ENCODE results near the gene RPL39L.
"Not testable (repeated sequence)": the region's sequence is repeated elsewhere in the genome, so short reads cannot be mapped to it uniquely, and the experiment has no call there.

RPL39L gene

DNA sequence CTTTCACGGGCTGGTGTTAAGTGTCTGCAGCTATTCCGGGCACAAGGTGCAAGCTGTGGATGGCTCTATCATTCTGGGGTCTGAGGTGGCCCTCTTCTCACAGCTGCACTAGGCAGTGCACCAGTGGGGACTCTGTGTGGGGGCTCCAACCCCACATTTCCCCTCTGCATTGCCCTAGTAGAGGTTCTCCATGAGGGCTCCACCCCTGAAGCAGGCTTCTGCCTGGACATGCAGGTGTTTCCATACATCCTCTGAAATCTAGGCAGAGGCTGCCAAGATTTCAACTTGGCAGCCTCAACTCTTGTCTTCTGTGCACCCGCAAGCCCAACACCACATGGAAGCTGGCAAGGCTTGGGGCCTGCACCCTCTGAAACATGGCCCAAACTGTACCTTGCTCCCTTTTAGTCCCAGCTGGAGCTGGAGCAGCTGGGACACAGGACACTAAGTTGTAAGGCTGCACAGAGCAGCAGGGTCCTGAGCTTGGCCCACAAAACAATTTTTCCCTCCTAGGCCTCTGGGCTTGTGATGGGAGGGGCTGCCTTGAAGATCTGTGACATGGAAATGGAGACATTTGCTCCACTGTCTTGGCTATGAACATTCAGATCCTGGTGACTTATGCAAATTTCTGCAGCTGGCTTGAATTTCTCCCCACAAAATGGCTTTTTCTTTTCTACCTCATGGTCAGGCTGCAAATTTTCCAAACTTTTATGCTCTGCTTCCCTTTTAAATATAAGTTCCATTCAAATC, 6.0 kb upstream of the RPL39L start:
- peaks cover 0 to 9% (median 3%) of the 10 kb centered on the region in 5 donors for H3K9me3 ChIP-seq (ENCODE audit: control insufficient read depth in 5 of 5, low read length in 5 of 5)
- no peak overlapping the region for H3K27ac ChIP-seq (ENCODE audit: low read depth, low read length)
- H3K4me3 ChIP-seq (ENCODE audit: low read depth in 1 of 5, low read length in 5 of 5): no peak overlapping the region
- H3K4me1 ChIP-seq (ENCODE audit: control insufficient read depth in 5 of 5, insufficient read depth in 5 of 5, low read length in 5 of 5): no peaks in the 10 kb centered on the region
- H3K36me3 ChIP-seq (ENCODE audit: control insufficient read depth in 5 of 5, insufficient read depth in 5 of 5, low read length in 5 of 5): no peaks in the 10 kb centered on the region
- no peak overlapping the region for H3K9ac ChIP-seq (ENCODE audit: low read length in 5 of 5)
- H3K27me3 ChIP-seq (ENCODE audit: control insufficient read depth in 5 of 5, insufficient read depth in 4 of 5, low read length in 5 of 5): no peaks in the 10 kb centered on the region

DNA sequence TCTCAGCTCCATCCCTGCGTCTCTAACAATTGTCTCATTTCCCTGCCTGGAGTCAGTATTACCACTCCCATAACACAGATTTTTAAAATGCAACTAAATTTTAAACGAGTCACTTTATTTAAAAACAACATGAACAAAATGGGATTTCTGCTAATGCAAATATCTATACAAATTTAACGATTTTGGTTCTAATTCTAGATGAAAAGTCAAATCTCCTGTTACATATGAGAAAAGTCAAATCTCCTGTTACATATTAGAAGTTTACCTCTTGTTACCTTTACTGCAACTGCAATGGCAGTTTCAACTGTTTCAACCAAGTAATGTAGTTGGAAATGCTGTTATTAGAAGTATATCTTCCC, 578 bp upstream of the RPL39L start:
- Histone ChIP-seq H3K36me3 (ENCODE audit: control insufficient read depth in 5 of 5, insufficient read depth in 5 of 5, low read length in 5 of 5) (no peaks in the 10 kb centered on the region), H3K27ac (ENCODE audit: low read depth, low read length) (no peak overlapping the region), H3K9me3 (ENCODE audit: control insufficient read depth in 5 of 5, low read length in 5 of 5) (peaks cover 0 to 2% (median under 1%) of the 10 kb centered on the region in 5 donors), H3K27me3 (ENCODE audit: control insufficient read depth in 5 of 5, insufficient read depth in 4 of 5, low read length in 5 of 5) (no peaks in the 10 kb centered on the region), H3K4me1 (ENCODE audit: control insufficient read depth in 5 of 5, insufficient read depth in 5 of 5, low read length in 5 of 5) (peaks cover 0 to 12% (median 11%) of the 10 kb centered on the region in 5 donors), H3K4me3 (ENCODE audit: low read depth in 1 of 5, low read length in 5 of 5) (peak overlapping the region in 4 of 5 donors; percentile 72 to 83 (median 80)), H3K9ac (ENCODE audit: low read length in 5 of 5) (peak overlapping the region in 3 of 5 donors; percentile 55 to 69 (median 64))

DNA sequence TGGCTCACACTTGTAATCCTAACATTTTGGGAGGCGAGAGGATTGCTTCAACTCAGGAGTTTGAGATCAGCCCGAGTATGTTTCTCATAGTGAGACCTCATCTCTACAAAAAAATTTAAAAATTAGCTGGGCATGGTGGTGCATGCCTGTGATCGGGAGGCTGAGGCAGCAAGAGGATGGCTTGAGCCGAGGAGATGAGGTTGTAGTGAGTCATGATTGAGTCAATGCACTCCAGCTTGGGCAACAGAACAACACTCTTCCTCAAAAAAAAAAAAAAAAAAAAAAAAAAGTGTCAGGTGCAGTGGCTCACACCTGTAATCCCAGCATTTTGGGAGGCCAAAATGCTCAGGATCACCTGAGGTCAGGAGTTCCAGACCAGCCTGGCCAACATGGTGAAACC, 2.4 kb downstream of the RPL39L start:
- peaks cover 0 to 12% (median 11%) of the 10 kb centered on the region in 5 donors for H3K4me1 ChIP-seq (ENCODE audit: control insufficient read depth in 5 of 5, insufficient read depth in 5 of 5, low read length in 5 of 5)
- H3K27ac ChIP-seq (ENCODE audit: low read depth, low read length): no peak overlapping the region
- H3K9me3 ChIP-seq (ENCODE audit: control insufficient read depth in 5 of 5, low read length in 5 of 5): no peaks in the 10 kb centered on the region
- H3K9ac ChIP-seq (ENCODE audit: low read length in 5 of 5): no peak overlapping the region
- no peaks in the 10 kb centered on the region for H3K27me3 ChIP-seq (ENCODE audit: control insufficient read depth in 5 of 5, insufficient read depth in 4 of 5, low read length in 5 of 5)
- H3K36me3 ChIP-seq (ENCODE audit: control insufficient read depth in 5 of 5, insufficient read depth in 5 of 5, low read length in 5 of 5): no peaks in the 10 kb centered on the region
- H3K4me3 ChIP-seq (ENCODE audit: low read depth in 1 of 5, low read length in 5 of 5): no peak overlapping the region

DNA sequence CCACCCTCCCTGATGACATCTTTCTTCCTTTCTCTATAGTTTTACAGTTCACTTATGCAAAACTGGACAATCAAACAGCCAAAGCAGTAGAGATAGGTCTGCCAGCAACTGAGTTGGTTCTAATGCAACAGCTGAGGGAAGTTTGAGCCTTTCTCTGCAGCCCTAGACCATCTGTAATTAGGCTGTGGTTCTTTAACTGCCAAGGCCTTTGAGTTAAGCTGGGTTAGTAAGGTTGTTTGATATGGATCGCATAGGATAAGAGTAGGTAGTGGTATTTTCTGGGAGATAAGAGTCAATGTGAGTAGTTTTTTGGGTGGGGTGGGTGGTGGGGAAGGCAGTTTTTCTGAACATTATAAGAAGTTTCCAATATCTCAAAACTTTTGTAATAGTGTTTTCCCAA, 3.0 kb downstream of the RPL39L start:
- no peaks in the 10 kb centered on the region for H3K36me3 ChIP-seq (ENCODE audit: control insufficient read depth in 5 of 5, insufficient read depth in 5 of 5, low read length in 5 of 5)
- H3K9me3 ChIP-seq (ENCODE audit: control insufficient read depth in 5 of 5, low read length in 5 of 5): no peaks in the 10 kb centered on the region
- H3K27ac ChIP-seq (ENCODE audit: low read depth, low read length): no peak overlapping the region
- no peaks in the 10 kb centered on the region for H3K27me3 ChIP-seq (ENCODE audit: control insufficient read depth in 5 of 5, insufficient read depth in 4 of 5, low read length in 5 of 5)
- H3K9ac ChIP-seq (ENCODE audit: low read length in 5 of 5): no peak overlapping the region
- H3K4me1 ChIP-seq (ENCODE audit: control insufficient read depth in 5 of 5, insufficient read depth in 5 of 5, low read length in 5 of 5): peaks cover 0 to 12% (median 11%) of the 10 kb centered on the region in 5 donors
- H3K4me3 ChIP-seq (ENCODE audit: low read depth in 1 of 5, low read length in 5 of 5): no peak overlapping the region

DNA sequence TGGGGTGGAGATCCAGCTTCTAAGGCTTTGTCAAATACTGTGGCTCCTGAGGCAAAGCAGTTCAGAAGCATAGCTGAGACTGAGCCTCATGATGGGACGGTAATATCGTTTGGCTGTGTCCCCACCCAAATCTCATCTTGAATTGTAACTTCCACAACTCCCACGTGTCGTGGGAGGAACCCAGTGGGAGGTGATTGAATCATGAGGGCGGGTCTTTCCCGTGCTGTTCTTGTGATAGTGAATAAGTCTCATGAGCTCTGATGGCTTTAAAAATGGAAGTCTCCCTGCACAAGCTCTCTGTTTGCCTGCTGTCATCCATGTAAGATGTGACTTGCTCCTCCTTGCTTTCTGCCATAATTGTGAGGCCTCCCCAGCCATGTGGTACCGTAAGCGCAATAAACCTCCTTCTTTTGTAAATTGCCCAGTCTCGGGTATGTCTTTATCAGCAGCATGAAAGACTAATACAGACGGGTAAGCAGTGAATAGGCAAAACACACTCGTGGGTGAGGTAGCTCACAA, 4.1 kb downstream of the RPL39L start:
- H3K9ac ChIP-seq (ENCODE audit: low read length in 5 of 5); H3K27ac ChIP-seq (ENCODE audit: low read depth, low read length); H3K4me3 ChIP-seq (ENCODE audit: low read depth in 1 of 5, low read length in 5 of 5); H3K9me3 ChIP-seq (ENCODE audit: control insufficient read depth in 5 of 5, low read length in 5 of 5); H3K27me3 ChIP-seq (ENCODE audit: control insufficient read depth in 5 of 5, insufficient read depth in 4 of 5, low read length in 5 of 5); H3K36me3 ChIP-seq (ENCODE audit: control insufficient read depth in 5 of 5, insufficient read depth in 5 of 5, low read length in 5 of 5): not testable (repeated sequence)
- H3K4me1 ChIP-seq (ENCODE audit: control insufficient read depth in 5 of 5, insufficient read depth in 5 of 5, low read length in 5 of 5): peaks cover 0 to 12% (median 11%) of the 10 kb centered on the region in 5 donors

DNA sequence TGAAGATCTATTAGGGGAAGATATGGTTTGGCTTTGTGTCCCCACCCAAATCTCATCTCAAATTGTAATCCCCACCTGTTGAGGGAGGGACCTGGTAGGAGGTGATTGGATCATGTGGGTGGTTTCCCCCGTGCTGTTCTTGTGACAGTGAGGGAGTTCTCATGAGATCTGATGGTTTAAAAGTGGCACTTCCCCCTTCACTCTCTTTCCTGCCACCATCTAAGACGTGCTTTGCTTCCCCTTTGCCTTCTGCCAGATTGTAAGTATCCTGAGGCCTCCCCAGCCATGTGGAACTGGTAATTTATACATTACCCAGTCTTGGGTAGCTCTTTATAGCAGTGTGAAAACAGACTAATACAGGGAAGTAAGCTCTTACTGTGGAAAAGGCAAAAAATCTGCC, 6.1 kb downstream of the RPL39L start:
- H3K27ac ChIP-seq (ENCODE audit: low read depth, low read length); H3K4me1 ChIP-seq (ENCODE audit: control insufficient read depth in 5 of 5, insufficient read depth in 5 of 5, low read length in 5 of 5); H3K9me3 ChIP-seq (ENCODE audit: control insufficient read depth in 5 of 5, low read length in 5 of 5); H3K27me3 ChIP-seq (ENCODE audit: control insufficient read depth in 5 of 5, insufficient read depth in 4 of 5, low read length in 5 of 5); H3K4me3 ChIP-seq (ENCODE audit: low read depth in 1 of 5, low read length in 5 of 5); H3K36me3 ChIP-seq (ENCODE audit: control insufficient read depth in 5 of 5, insufficient read depth in 5 of 5, low read length in 5 of 5); H3K9ac ChIP-seq (ENCODE audit: low read length in 5 of 5): not testable (repeated sequence)

DNA sequence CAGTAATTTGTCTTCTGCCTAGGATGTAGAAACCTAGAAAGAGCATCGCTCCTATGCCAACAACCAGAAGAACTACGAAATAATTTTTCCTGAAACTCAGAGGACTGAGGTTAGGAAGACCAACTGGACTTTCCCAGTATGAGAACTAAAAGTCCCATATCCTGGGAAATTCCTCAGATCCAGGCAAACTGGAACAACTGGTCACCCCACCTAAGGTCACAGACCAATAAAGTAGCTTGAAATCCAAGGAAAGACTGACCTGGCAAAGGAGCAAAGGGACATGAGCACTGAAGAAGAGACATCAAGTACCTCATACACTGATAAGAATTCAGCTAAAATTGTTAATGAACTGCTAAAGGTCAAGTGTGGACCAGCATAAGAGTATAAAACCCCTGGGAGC, 6.6 kb downstream of the RPL39L start:
- Histone ChIP-seq H3K4me3 (ENCODE audit: low read depth in 1 of 5, low read length in 5 of 5) (no peak overlapping the region), H3K9me3 (ENCODE audit: control insufficient read depth in 5 of 5, low read length in 5 of 5) (no peaks in the 10 kb centered on the region), H3K4me1 (ENCODE audit: control insufficient read depth in 5 of 5, insufficient read depth in 5 of 5, low read length in 5 of 5) (no peaks in the 10 kb centered on the region), H3K27me3 (ENCODE audit: control insufficient read depth in 5 of 5, insufficient read depth in 4 of 5, low read length in 5 of 5) (no peaks in the 10 kb centered on the region), H3K27ac (ENCODE audit: low read depth, low read length) (no peak overlapping the region), H3K9ac (ENCODE audit: low read length in 5 of 5) (no peak overlapping the region), H3K36me3 (ENCODE audit: control insufficient read depth in 5 of 5, insufficient read depth in 5 of 5, low read length in 5 of 5) (peaks cover 0 to 3% (median 0%) of the 10 kb centered on the region in 5 donors)

DNA sequence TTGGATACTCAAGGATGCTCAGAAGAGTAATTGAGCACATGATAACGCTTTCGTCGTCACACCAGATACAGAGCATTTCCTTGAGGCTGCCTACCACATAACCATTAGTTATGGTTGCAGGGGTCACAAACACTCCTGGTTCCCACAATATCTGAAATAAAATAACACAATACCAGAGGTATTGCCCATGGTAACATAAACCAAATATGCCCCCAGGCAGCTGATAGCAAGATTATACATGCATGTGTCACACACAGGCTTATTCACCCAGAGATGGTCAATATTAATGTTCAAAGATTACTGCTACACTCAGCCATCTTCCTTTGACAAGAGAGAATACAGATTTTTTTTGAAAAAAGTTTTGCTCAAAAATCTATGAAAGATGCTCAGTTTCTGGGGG, 7.3 kb downstream of the RPL39L start:
- Histone ChIP-seq H3K4me1 (ENCODE audit: control insufficient read depth in 5 of 5, insufficient read depth in 5 of 5, low read length in 5 of 5) (no peaks in the 10 kb centered on the region), H3K9ac (ENCODE audit: low read length in 5 of 5) (no peak overlapping the region), H3K4me3 (ENCODE audit: low read depth in 1 of 5, low read length in 5 of 5) (no peak overlapping the region), H3K36me3 (ENCODE audit: control insufficient read depth in 5 of 5, insufficient read depth in 5 of 5, low read length in 5 of 5) (peaks cover 0 to 3% (median 0%) of the 10 kb centered on the region in 5 donors), H3K9me3 (ENCODE audit: control insufficient read depth in 5 of 5, low read length in 5 of 5) (peaks cover 0 to under 1% (median 0%) of the 10 kb centered on the region in 5 donors), H3K27ac (ENCODE audit: low read depth, low read length) (no peak overlapping the region), H3K27me3 (ENCODE audit: control insufficient read depth in 5 of 5, insufficient read depth in 4 of 5, low read length in 5 of 5) (no peaks in the 10 kb centered on the region)

DNA sequence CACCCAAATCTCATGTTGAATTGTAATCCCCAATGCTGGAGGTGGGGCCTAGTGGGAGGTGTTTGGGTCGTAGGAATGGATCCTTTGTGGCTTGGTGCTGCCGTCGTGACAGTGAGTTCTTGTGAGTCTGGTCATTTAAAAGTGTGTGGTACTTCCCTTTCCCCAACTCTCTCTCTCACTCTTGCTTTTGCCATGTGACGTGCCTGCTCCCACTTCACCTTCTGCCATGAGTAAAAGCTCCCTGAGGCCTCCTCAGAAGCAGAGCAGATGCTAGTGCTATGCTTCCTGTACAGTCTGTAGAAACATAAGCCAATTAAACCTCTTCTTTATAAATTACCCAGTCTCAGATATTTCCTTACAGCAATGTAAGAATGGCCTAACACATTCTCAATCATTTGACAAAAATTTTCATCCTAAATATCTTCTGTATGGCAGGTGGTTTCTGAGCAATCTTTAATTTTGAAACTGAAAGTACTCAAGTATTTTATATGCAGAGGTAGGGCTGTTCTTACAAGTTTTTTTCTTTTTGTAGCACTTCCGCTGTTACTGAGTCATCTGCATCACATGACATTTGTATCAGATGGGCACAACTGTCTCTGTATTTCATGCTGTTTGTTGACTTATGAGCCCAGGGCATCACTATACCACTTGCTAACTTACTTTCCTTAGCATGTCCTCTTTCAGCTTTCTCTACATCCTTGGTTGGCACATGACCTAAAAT, 8.8 kb downstream of the RPL39L start:
- H3K9me3 ChIP-seq (ENCODE audit: control insufficient read depth in 5 of 5, low read length in 5 of 5): peaks cover 0 to 3% (median 0%) of the 10 kb centered on the region in 5 donors
- no peak overlapping the region for H3K27ac ChIP-seq (ENCODE audit: low read depth, low read length)
- H3K27me3 ChIP-seq (ENCODE audit: control insufficient read depth in 5 of 5, insufficient read depth in 4 of 5, low read length in 5 of 5): no peaks in the 10 kb centered on the region
- H3K36me3 ChIP-seq (ENCODE audit: control insufficient read depth in 5 of 5, insufficient read depth in 5 of 5, low read length in 5 of 5): peaks cover 0 to 3% (median 0%) of the 10 kb centered on the region in 5 donors
- H3K9ac ChIP-seq (ENCODE audit: low read length in 5 of 5): no peak overlapping the region
- H3K4me1 ChIP-seq (ENCODE audit: control insufficient read depth in 5 of 5, insufficient read depth in 5 of 5, low read length in 5 of 5): peaks cover 0 to 3% (median 0%) of the 10 kb centered on the region in 5 donors
- no peak overlapping the region for H3K4me3 ChIP-seq (ENCODE audit: low read depth in 1 of 5, low read length in 5 of 5)

Measured in subcutaneous abdominal adipose tissue (tissue), 5 donors.